RCC 7860 (cell line): Measurements from ENCODE around the gene MAP1LC3B.
"Not testable (repeated sequence)": the region's sequence is repeated elsewhere in the genome, so short reads cannot be mapped to it uniquely, and the experiment has no call there.

Source experiments
- DNase-seq: peaks from one replicate; pipeline ENCODE4 v3.0.0-alpha.2; 2015; ENCODE audit warnings: low spot score
- FAIRE-seq: peaks from 2 replicates; lab custom pipeline; 2012; peaks lifted over from hg19 to GRCh38; lab: Jason Lieb, UNC

MAP1LC3B gene

DNA sequence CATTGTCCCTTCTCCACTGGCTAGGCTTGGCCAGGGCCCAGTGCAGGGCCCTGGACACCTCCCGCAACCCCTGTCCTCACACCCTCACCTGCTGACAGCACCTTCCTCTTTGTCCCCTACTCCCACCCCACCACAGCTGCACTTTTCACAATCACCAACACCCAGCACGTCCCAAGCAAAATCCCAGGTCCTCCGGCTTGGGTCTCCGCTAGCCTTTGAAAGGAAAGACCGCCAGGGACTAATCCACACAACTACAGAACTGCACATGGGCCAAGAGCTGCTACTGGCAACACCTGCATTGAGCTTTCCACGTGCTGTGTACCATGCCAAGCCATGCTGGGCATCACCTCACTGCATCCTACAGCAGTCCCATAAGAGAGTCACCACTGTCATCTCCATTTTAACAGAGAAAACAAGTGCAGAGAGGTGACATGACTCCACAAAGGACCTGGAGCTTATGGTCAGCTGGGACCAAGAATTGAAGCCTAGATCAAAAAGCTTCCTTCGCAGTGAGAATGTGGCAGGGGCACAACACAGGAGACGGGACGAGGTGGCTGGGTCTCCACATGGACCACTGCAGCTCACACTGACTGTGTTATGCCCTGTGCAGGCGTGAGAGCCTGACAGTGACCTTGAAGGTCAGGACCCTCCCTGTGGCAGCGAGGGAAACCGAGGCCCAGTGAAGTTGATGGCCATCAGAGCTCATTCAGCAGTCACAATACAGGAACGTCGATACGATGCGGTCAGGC, 31.1 kb upstream of the MAP1LC3B start:
- FAIRE-seq: no peak
- DNase-seq: no peak

DNA sequence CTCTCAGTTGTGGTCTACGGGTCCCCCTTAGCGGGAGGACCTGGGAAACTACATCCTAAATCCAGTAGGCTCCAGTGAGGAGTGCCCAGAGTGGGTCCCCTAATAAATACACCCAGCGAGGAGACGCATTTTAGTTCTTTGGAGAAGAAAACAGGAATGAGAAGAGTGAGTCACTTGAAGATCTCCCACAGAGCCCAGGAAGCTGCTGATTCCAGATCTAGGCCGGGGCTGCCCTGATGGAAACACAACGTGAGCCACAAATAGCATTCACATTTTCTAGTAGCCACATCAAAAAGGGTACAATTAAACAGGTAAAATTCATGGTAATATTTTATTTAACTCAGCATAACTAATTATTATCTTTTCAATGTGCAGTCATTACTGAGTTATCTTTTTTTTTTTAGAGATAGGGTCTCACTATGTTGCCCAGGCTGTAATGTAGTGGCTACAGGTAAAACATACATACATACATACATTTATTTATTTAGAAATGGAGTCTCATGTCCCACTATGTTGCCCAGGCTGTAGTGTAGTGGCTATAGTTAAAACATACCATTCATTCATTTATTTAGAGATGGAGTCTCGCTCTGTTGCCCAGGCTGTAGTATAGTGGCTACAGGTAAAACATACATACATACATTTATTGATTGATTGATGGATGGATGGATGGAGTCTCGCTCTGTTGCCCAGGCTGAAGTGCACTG, 30.1 kb upstream of the MAP1LC3B start:
- no peak for FAIRE-seq
- no peak for DNase-seq

DNA sequence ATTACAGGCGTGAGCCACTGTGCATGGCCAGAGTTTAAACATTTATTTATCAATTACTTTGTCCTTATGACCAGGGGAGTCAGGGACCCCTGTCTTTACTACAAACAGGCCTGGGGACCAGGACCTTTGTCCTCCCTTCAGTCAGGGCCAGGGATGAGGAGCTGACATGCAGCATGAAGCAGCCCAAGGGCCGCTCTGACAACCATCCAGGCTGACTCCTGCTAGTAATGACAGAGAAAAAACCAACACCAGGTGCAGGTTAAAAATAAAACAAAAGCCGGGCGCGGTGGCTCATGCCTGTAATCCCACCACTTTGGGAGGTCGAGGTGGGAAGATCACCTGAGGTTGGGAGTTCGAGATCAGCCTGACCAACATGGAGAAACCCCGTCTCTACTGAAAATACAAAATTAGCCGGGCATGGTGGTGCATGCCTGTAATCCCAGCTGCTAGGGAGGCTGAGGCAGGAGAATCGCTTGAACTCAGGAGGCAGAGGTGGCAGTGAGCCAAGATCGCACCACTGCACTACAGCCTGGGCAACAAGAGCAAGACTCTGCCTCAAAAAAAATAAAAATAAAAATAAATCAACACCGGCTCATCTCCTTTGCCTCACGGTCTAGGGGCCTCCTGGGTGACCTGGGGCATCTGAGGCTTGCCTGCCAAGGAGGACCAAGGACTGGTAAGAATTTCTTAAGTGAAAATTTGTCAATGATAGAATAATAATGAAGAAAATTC, 29.1 kb upstream of the MAP1LC3B start:
- DNase-seq, FAIRE-seq: not testable (repeated sequence)

DNA sequence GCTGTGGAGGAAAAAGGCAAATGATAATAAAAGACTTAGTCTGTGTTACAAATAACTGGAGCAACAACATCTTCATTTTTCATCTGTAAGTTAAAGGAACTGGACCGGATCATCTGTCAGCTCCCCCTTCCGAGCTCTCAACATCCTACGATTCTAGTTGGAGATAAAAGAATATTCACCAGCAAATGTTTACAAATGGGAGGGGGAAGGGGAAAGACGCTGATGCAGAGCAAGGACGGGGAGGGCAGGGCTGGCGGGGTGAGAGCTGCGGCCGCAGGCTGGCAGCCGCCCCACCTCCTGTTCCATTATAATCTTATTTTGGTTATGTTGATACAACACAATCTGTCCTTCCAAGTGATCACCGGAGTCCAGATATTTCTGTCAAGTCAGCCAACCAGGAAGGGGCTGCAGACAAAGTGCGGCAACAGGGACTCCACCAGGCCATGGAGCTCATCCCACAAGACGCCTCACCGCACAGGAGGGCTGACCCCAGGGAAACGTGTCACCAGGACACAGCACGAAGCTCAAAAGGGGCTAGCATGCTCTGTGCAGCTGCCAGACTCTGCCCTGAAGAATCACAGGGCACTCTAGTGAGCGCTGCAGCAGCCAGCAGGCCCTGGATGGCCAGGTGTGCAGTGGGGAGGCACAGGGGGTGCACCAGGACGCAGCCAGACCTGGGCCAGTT, 28.2 kb upstream of the MAP1LC3B start:
- DNase-seq (no peak), FAIRE-seq (no peak)

DNA sequence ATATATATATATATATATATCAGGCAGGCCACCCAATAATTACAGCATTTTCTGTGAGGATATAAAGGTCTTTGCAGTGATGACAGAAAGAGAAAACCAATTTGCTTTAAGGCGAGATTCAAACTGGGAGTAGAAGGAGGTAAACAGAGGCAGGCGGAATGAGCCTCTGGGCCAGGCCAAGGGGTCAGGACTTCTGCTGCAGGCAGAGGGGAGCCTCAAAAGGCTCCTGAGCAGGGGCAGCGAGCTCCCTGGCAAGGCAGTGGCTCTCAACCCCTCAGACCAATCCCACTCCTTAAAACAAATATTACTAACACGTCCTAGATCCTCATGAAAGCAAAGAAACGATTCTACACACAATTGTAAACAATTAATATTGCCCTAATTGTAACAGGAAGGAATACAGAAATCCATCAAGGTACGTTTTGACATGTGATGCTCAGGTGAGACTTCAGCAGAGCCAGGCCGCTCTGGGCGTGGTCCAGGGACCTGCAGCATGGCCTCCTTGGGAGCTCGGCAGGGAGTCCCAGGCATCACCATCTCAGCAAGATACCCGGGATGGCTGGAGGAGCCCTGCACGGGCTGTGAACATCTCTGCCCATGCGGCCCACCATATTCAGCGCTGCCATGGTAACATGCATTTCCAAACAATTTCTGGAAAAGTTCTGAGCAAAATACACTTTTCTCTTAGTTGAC, 27.0 kb upstream of the MAP1LC3B start:
- FAIRE-seq (no peak), DNase-seq (no peak)

DNA sequence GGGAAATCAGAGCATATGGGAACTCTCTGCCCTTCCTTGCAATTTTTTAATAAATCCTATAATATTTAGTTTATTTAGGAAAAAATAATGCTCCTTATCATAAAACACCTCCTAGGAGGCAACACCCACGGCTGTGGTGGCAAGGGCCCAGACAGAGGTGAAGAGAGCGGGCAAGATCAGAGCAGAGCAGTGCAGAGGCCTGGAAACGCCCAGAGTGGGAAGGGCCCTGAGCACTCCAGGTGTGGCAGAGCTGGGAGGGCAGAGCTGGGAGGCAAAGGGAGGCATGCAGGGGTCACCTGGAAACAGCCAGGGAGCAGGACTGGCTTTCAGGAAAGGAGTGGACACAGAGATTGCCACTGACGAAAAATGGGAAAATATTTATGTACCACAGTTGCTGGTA, 25.8 kb upstream of the MAP1LC3B start:
- FAIRE-seq (no peak), DNase-seq (no peak)

DNA sequence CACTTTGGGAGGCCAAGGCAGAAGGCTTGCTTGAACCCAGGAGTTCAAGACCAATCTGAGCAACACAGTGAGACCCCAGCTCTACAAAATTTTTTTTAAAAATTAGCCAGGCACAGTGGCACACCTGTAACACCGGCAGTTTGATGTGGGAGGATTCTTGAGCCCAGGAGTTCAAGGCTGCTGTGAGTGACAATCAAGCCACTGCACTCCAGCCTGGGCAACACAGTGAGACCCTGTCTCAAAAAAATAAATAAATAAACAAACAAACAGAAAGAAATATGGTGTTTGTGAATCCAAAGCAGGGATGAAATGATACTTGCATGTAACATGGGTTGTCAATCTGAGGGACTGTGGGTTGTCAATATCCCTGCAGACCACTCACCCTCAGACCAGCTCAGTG, 25.2 kb upstream of the MAP1LC3B start:
- no peak for FAIRE-seq
- no peak for DNase-seq

DNA sequence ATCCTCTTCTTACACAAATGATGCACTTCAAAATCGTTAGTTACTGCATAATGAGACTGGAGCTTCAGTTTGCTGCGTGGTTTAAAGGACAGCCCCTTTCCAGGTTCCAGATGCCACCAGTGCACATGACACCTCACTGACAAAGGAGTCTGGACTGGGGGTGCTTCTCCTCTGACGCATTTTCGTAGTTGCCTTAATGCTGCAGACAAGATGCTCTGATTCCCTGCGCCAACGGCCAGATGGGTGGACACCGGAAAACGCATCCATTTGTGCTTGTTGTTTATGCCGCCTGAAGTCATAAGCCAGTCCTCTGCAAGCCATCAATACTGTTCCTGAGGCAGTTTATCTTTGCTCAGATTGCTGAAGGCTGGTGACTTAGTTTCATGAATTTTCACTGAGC, 24.6 kb upstream of the MAP1LC3B start:
- no peak for FAIRE-seq
- no peak for DNase-seq

DNA sequence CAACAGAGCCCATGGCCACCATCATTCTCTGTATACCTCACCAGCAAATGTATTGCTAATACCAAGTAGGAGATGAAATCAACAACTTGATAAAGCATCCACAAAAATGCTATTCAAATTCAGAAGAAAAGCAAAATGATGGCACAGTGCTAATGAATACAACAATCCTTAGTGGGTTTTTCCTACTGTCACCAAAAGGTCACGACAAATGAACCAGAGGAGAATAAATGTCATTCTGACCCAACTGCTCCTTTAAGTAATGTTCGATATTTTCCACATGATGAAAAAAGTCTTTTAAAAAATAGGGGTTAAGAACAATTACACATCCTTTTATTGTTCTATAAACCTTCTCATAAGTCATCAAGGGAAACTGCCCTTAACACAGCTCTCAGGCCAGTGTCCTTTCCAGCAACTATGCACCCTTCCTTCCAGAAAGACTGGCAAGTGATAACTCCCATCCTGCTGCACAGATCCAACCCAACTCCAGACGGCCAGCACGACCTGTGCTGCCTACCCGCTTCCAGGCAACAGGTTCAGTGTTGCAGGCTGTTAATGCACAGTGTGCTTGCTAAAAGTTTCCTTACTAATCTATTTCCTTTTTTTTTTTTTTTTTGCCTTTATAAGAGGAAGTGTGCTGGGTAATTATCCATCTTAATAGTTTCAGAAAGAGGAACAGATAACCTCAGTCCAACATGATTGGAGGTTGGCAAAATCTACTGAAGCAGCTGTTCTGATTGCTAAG, 23.9 kb upstream of the MAP1LC3B start:
- no peak for FAIRE-seq
- no peak for DNase-seq

DNA sequence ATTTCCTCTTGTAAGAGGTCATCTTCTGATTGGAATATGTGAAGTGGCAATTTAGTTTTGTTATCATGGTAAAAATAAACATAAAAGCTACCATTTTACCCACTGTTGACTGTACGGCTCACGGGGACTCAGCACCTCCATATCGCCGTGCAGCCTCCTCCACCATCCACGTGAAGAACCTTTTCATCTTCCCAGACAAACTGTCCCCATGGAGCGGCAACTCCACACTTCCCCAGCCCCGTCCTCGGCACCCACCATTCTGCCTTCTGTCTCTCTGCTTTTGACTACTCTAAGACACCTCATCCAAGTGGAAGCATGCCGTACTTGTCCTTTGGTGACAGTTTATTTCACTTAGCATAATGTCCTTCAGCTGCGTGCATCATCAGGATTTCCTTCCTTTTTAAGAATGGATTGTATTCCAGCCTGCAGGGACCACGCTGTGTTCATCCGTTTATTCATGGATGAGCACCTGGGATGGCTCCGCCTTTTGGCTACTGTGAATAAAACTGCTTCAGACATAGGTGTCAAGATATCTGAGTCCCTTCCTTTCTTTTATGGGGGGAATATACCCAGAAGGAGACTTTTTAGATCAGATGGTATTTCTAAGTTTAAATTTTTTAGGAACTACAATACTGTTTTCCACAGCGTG, 22.9 kb upstream of the MAP1LC3B start:
- FAIRE-seq (no peak), DNase-seq (no peak)

DNA sequence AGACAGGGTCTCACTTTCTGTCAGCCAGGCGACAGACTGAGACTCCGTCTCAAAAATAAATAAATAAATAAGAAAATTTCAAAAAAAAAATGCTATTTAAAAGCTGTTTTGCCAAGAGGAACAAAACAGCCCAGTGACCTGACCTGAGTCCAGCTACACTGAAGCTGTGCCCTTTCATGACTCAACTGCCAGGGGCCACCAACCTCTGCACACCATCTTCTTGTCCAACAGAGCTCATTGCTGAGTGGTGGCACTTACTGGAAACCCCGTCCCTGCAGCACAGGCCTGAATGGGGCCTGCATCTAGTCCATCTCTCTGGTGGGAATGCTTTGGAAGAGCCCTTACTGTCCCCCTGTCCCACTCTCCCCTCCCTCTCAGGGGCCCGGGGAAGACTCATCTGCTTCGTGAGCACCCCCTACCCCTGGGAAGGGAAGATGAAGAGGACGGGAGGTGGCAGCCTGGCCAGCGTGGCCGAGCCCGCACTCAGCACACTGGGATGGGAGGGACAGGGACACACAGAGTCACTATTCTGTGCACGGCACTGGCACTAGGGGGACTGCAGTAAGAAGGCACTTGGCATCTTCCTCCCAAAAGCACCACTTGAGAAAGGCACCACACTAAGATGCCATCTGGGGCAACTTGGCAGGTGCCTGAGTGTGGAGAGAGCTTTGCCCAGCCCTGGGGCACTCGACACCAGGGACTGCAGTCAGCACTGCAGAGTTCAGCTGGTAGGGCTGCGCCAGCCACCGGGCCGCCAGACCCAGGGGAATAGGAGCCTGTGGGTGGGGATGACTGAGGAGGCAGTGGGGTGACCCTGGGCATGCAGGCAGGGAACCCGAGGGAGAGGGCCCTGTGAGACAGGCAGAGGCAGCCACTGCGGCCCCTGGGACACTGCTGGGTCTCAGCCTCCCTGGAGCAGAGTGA, 22.1 kb upstream of the MAP1LC3B start:
- DNase-seq (no peak), FAIRE-seq (no peak)

DNA sequence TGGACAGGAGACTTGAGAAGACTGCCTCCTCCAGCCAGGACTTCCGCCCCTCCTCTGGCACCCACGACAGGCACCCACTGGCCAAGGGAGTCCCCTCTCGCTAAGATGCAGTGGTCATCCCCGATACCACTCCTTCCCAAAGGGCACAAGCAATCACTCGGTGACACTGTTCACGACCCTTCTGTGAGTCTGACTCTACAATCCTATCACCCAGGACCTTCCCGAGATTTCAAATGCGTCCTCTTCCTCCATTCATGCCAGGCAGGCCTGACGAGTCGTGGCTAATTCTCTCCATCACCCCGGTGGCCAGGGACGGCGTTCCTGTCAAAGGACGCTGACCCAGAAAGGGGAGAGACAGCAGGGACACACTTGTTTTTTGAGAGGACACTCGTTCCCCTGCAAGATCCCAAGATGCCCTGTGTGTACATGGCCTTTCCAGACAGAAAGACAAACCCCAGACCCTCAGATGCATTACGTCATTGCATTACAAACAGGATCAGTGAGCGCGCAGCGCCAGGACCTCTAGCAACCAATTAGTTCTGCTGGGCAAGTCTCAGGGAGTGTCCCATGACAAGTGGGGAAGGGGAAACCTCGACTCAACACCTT, 20.8 kb upstream of the MAP1LC3B start:
- no peak for FAIRE-seq
- DNase-seq: no peak

DNA sequence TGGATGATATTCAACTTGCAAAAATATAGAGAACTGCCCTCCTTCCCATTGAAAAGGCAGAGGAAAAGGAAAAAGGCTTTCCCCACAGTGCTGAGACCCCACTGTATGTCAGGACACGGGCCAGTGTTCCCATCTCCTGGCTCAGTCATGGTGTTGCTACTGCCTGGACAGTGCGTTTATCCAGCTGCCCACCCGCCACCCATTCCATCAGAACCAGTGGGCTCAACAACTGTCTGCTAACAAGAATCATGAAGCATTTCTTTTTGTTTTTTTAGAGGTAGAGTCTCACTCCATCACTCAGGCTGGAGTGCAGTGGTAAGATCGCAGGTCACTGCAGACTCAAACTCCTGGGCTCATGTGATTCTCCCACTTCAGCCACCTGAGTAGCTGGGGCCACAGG, 19.8 kb upstream of the MAP1LC3B start:
- DNase-seq: no peak
- FAIRE-seq: no peak

DNA sequence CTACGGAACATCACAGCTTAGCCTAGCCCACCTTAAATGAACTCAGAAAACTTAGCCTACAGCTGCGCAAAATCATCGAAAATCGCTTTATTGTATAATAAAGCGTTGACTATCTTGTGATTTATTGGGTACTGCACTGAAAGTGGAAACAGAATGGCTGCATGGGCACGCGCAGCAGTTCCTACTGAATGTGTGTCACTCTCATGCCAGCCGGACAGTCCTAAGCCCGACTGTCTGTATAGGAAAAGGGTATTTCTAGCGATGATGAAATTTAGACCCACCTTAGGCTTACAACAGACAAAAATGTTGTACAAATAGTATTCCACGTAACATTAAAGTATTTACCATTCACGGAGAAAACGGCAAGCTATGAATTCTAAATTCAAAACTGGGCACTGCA, 17.8 kb upstream of the MAP1LC3B start:
- DNase-seq: no peak
- no peak for FAIRE-seq

DNA sequence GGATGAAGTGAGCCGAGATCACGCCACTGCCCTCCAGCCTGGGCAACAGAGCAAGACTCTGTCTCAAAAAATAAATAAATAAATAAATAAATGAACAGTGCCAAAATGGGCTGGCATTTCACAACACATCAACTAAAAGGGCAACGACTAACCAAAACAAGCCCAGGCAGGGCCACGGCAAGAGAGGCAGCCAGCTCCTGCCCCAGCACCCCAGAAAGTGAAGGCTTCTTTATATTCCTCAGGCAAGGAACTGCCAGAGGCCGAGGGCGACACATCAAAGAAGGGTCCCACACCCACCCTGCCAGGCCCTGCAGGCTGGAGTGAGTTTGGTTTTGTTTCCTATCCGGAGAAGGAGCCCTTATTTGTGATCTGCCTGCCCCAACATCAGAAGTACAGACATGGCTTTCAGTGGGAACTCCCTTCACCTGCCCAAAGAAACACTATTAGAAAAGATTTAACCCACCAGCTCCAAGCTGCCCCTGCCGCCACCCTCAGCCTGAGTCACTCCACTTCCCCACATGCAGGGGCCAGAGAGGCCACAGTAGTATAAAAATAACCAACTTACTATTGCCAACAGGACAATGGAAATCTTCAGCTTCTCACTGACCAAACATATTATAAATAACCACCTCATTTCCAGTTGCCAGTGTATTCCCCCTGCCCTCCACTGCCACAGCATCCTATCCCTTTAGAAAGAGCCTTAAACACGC, 16.6 kb upstream of the MAP1LC3B start:
- FAIRE-seq (no peak), DNase-seq (no peak)

DNA sequence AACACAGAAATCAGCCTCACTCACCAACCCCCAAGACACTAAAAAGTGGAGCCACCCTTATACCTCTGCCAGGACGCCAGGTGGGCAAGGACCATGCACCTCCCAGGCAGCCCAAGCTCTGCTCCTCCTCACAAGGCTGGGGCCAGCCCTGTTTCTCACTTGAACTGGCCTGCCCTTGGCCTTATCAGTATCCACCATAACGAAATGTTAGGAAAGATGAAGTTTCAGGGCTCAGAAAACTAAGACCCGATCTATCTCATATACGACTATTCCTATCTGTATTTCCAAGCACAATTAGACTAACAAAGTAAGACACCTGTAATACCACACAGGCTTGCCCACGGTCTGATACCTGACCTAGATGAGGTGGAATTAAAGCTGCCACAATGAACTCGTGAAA, 15.5 kb upstream of the MAP1LC3B start:
- FAIRE-seq: no peak
- no peak for DNase-seq

DNA sequence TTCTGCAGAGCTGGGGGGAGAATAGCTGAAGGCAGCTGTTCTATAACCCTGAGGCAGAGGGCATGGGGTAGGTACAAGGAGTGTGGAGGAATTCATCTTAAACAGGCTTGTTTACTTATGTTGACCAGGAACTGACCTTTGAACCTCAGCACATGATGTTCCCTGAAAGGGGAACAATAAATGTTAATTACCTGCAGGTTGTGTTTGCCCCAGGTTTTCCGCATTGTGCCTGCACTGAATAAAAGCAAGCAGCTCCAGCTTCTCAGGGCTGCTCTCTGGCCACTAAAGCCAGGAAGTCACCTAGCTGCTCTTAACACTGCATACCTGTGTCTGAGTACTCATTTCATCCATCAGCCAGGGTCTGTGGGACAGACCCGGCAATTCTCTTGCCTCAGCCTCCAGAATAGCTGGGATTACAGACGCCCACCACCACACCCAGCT, 12.8 kb upstream of the MAP1LC3B start:
- not testable (repeated sequence) for FAIRE-seq, DNase-seq
